SU-DHL-6 (cell line): ENCODE measurements around the gene LPIN3.

ENCODE experiments used
- H2AFZ ChIP-seq: fragments of 200-600 bp; sonication (generic); 2 replicates; pipeline ENCODE4 v1.6.1; 2014; ENCODE audit warnings: low read depth, mild to moderate bottlenecking, moderate library complexity, mixed read lengths, antibody characterized with exemption, low read length; ENCODE audit not compliant: severe bottlenecking
- H3F3A ChIP-seq: fragments of 200-600 bp; shearing (Covaris generic); 2 replicates; pipeline ENCODE4 v1.6.0; 2016; ENCODE audit warnings: antibody characterized with exemption, mild to moderate bottlenecking; ENCODE audit not compliant: insufficient read depth
- H3K27ac ChIP-seq: fragments of 200-600 bp; sonication (generic); 2 replicates; pipeline ENCODE4 v1.5.1; 2016; ENCODE audit warnings: low read depth, mild to moderate bottlenecking, low read length, moderate library complexity, mixed read lengths
- H3K27me3 ChIP-seq: fragments of 200-600 bp; sonication (generic), shearing (Covaris generic); 2 replicates; pipeline ENCODE4 v1.6.0; 2014; ENCODE audit warnings: mild to moderate bottlenecking, low read length
- H3K36me3 ChIP-seq: fragments of 200-600 bp; sonication (generic); 2 replicates; pipeline ENCODE4 v1.6.1; 2014; ENCODE audit warnings: mild to moderate bottlenecking, low read length, mixed read lengths
- H3K4me2 ChIP-seq: fragments of 300-600, 200-600 bp; shearing (Covaris generic), sonication (generic); 2 replicates; pipeline ENCODE4 v1.6.0; 2014; ENCODE audit warnings: low read length, low read depth, mild to moderate bottlenecking; ENCODE audit not compliant: poor library complexity, severe bottlenecking
- H3K4me3 ChIP-seq: fragments of 200-600 bp; sonication (generic); 2 replicates; pipeline ENCODE4 v1.5.1; 2014; ENCODE audit warnings: antibody characterized with exemption, low read length, mild to moderate bottlenecking, mixed read lengths; ENCODE audit not compliant: insufficient read depth, poor library complexity, severe bottlenecking
- H3K79me2 ChIP-seq: fragments of 200-600 bp; sonication (generic); 2 replicates; pipeline ENCODE4 v1.6.1; 2014; ENCODE audit warnings: mild to moderate bottlenecking, low read length, moderate library complexity; ENCODE audit not compliant: insufficient read depth
- H3K9ac ChIP-seq: fragments of 200-600 bp; sonication (generic); 2 replicates; pipeline ENCODE4 v1.7.0; 2014; ENCODE audit warnings: mild to moderate bottlenecking, low read length
- H3K9me2 ChIP-seq: fragments of 200-600 bp; sonication (generic); replicated peaks from 2 replicates; pipeline ENCODE4 v1.6.1; 2014; ENCODE audit warnings: low read length; ENCODE audit not compliant: insufficient read depth
- H3K9me3 ChIP-seq: fragments of 200-600 bp; sonication (generic); 2 replicates; pipeline ENCODE4 v1.6.1; 2014; ENCODE audit warnings: low read length, mixed read lengths; ENCODE audit not compliant: insufficient read depth
- H4K20me1 ChIP-seq: fragments of 200-600 bp; sonication (generic); 2 replicates; pipeline ENCODE4 v1.6.1; 2014; ENCODE audit warnings: low read depth, mild to moderate bottlenecking, antibody characterized with exemption, low read length, moderate library complexity, mixed read lengths
- CTCF ChIP-seq: fragments of 200-600 bp; sonication (generic); IDR thresholded peaks from one replicate; pipeline ENCODE4 v1.5.1; 2017; ENCODE audit warnings: antibody characterized with exemption, mild to moderate bottlenecking, low read length, moderate library complexity; ENCODE audit not compliant: insufficient read depth, poor library complexity, severe bottlenecking
- EZH2phosphoT487 ChIP-seq: fragments of 200-600 bp; sonication (generic), shearing (Covaris generic); conservative IDR thresholded peaks from 2 replicates; pipeline ENCODE4 v1.6.1; 2018; ENCODE audit warnings: mild to moderate bottlenecking, antibody characterized with exemption, low read length, moderate library complexity, mixed read lengths

The LPIN3 gene

DNA sequence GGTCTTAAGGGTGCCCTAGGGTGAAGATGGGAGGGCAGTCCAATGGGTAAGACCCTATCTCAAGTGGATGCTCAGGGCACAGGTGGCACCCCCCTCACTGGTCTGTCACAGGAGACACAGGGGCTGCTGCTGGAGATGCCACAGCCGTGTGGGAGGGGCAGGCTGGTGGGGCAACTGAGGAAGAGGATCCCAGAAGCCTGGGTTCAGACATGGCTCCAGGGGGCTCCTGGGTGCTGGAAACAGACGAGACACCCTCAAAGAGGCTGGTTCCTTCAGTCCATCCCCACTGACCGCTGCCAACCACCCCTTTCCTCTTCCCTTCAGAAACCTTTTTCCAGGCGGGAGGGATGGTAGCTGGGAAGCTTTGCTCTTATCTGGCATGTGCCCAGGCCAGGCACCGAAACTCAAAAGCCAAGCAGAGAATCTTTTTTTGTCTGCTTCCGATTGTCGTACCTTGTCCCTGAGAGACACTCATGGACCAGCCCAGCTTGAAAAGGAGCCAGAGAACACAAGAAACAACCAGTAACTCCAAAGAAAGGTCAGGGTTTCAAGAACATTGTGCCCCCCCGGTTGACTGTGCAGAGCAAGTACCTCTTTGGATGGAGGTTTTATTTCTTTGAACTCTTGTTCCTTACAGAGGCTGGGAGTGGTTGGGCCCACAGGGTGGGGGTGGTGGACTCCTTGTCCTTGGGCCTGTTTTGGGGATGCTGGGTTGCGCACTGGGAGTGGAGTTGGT lies 54.5 kb downstream of the LPIN3 start:
- TF ChIP-seq EZH2phosphoT487 (no peak), CTCF (no peak)

DNA sequence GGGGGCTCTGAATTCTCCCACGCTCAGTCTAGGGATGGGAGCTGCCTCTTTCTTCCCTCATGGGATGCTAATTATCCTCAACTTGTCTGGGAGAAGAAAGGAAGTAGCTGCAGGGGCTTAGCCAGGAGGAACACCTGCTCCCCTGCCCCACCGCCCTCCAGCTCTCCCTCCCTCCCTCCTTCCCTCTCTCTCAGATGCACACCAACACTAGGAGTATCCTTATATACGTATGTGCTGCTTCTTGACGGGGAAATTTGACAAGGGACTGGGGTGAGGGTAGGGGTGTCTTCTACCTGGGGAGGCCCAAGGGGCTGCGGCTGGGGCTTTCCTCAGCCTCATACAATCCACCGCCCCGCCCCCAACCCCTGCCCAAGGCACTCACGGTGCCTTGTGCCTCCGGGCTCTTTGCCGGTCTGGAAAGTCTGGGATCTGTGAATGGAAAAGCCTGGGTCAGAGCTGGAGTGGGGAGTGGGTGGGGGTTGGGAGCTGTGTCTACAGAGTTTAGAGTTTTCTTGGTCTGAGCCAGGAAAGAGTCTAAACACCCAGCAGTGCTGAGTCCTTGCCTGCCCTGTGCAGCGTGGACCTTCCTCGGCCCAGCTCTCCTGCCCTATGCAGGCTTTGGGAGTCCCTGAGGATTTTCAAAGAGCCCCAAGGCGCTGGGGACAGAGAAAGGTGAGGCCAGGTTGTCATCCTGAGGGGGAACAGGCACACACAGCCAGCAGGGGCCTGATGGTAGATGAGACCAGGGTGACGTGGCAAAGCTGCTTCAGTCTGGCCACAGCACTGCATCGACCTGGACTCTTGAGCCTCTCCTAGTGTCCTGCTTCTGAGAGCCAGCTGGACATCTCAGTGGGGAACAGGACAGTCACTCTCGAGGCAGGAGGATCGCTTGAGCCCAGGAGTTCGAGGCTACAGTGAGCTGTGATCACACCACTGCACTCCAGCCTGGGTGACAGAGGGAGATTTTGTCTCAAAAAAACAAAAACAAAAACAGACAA lies 55.3 kb downstream of the LPIN3 start:
- Histone ChIP-seq H3K27me3 (no peaks in the 10 kb centered on the region), H3K9ac (no peak overlapping the region), H3K79me2 (no peaks in the 10 kb centered on the region), H3K27ac (no peak overlapping the region), H4K20me1 (no peaks in the 10 kb centered on the region), H3K4me3 (no peak overlapping the region), H3K9me3 (no peaks in the 10 kb centered on the region), H3K4me2 (no peak overlapping the region), H2AFZ (no peak overlapping the region), H3F3A (no peaks in the 10 kb centered on the region), H3K9me2 (no peaks in the 10 kb centered on the region), H3K36me3 (no peaks in the 10 kb centered on the region)
- TF ChIP-seq CTCF (no peak), EZH2phosphoT487 (no peak)

More for the DNA sequence above, 54.5 kb downstream of the LPIN3 start:
- no peak overlapping the region for H2AFZ ChIP-seq
- no peaks in the 10 kb centered on the region for H3K9me3 ChIP-seq
- H4K20me1 ChIP-seq, result no peaks in the 10 kb centered on the region
- H3K79me2 ChIP-seq, result no peaks in the 10 kb centered on the region
- no peak overlapping the region for H3K27ac ChIP-seq
- no peaks in the 10 kb centered on the region for H3F3A ChIP-seq
- no peak overlapping the region for H3K9ac ChIP-seq
- H3K9me2 ChIP-seq, result no peaks in the 10 kb centered on the region
- no peaks in the 10 kb centered on the region for H3K27me3 ChIP-seq
- H3K4me2 ChIP-seq, result no peak overlapping the region
- H3K36me3 ChIP-seq, result no peaks in the 10 kb centered on the region
- no peak overlapping the region for H3K4me3 ChIP-seq

- Histone ChIP-seq H3K79me2 (no peaks in the 10 kb centered on the region), H2AFZ (no peak overlapping the region), H3K4me2 (no peak overlapping the region), H3K9me2 (no peaks in the 10 kb centered on the region), H3K27me3 (no peaks in the 10 kb centered on the region), H3F3A (no peaks in the 10 kb centered on the region), H3K36me3 (no peaks in the 10 kb centered on the region), H3K27ac (no peak overlapping the region), H4K20me1 (no peaks in the 10 kb centered on the region), H3K9me3 (no peaks in the 10 kb centered on the region), H3K9ac (no peak overlapping the region), H3K4me3 (no peak overlapping the region)
- no peak for TF ChIP-seq CTCF
- no peak for TF ChIP-seq EZH2phosphoT487
Measured at GRCh38 chr20:41398408-41398807, 57.8 kb downstream of the LPIN3 start.
